ENCODE measurements around the gene ZNF440. TPM values are rescaled to one million over a fixed set of nuclear protein-coding genes. Genes with fewer than 3 reads are reported as not detected.

Gene ZNF440
- total and polyA plus RNA-seq, 10 of the 15 experiments (the other 5 are each of a cell fraction or from before 2014, with no cell fraction given) = 1.3 to 8.9 (median 3.8) TPM

DNA sequence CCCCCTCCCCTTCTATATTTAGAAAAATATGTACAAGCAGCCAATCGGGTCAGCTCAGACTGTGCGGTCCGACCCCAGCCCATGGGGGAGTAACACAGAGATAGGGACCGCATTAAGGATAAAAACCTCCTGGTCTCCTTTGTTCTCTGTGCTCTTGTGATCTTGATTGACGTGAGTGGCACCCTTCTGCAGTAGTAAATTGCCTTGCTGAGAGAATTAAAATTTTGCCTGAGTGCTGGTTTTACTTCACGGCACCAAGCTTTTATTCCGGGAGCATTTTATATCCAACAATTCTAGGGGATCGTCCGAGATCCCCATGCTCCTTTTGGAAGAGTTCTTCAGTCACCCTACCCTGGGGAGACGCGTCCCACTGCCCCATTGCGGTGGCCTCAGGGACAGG lies 66.5 kb downstream of the ZNF440 start (continued):
- TF ChIP-seq ZNF592 (IDR thresholded peaks at IDR 0.05) (no peak), EGR1 (IDR thresholded peaks at IDR 0.05; ENCODE audit: borderline replicate concordance in 1 of 2, low read depth in 2 of 2, low read length in 2 of 2) (no peak), ZZZ3 (IDR thresholded peaks at IDR 0.05; ENCODE audit: control insufficient read depth, insufficient read length, low read depth) (no peak), NRF1 (conservative IDR thresholded peaks at IDR 0.05; ENCODE audit: low read depth, low read length) (no peak), ZNF622 (IDR thresholded peaks at IDR 0.05) (no peak), HDAC2 (IDR thresholded peaks at IDR 0.05) (no peak)
- TF ChIP-seq, protein P1, sequence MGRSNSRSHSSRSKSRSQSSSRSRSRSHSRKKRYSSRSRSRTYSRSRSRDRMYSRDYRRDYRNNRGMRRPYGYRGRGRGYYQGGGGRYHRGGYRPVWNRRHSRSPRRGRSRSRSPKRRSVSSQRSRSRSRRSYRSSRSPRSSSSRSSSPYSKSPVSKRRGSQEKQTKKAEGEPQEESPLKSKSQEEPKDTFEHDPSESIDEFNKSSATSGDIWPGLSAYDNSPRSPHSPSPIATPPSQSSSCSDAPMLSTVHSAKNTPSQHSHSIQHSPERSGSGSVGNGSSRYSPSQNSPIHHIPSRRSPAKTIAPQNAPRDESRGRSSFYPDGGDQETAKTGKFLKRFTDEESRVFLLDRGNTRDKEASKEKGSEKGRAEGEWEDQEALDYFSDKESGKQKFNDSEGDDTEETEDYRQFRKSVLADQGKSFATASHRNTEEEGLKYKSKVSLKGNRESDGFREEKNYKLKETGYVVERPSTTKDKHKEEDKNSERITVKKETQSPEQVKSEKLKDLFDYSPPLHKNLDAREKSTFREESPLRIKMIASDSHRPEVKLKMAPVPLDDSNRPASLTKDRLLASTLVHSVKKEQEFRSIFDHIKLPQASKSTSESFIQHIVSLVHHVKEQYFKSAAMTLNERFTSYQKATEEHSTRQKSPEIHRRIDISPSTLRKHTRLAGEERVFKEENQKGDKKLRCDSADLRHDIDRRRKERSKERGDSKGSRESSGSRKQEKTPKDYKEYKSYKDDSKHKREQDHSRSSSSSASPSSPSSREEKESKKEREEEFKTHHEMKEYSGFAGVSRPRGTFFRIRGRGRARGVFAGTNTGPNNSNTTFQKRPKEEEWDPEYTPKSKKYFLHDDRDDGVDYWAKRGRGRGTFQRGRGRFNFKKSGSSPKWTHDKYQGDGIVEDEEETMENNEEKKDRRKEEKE (IDR thresholded peaks at IDR 0.05) = no peak
